HepG2 (cell line): ENCODE measurements around the gene TMEM132D. TPM values are rescaled to one million over a fixed set of nuclear protein-coding genes. Genes with fewer than 3 reads are reported as not detected.

Experiments
- ATAC-seq: fragments of 200-7000 bp; cut with Tn5 transposase; 3 replicates; pipeline ENCODE4 v1.9.1; 2020; ENCODE audit warnings: mild to moderate bottlenecking, moderate library complexity
- BruUV-seq: library from RNA; stranded (reverse); fragments of 400-500 nt; replicated peaks from 2 replicates; lab custom pipeline; 2021; lab: Mats Ljungman, UMichigan
- CTCF ChIA-PET: fragments of 300-600 bp; formaldehyde crosslinking; extraction: SDS; loops from one replicate; lab custom pipeline; 2021; ENCODE audit warnings: low total read pairs, inconsistent platforms, low intra/inter-chr PET ratio; lab: Yijun Ruan, JAX
- POLR2A ChIA-PET: fragments of 350-600 bp; sonication (Branson Sonifier 250); formaldehyde crosslinking; loops from one replicate; lab custom pipeline; 2020; ENCODE audit warnings: antibody characterized with exemption, inconsistent platforms; lab: Yijun Ruan, JAX
- DNase-seq: peaks from one replicate; pipeline ENCODE4 v3.0.0-alpha.2; 2015; ENCODE audit warnings: low spot score
- FAIRE-seq: peaks from 3 replicates; lab custom pipeline; 2011; peaks lifted over from hg19 to GRCh38; lab: Jason Lieb, UNC
- H2AFZ ChIP-seq: one replicate; pipeline ENCODE4 v1.6.1; 2011; ENCODE audit warnings: low read length, inconsistent platforms
- H3K27ac ChIP-seq: fragments of 300-600 bp; 3 replicates; pipeline ENCODE4 v1.8.0; 2011; ENCODE audit warnings: mixed run types, mild to moderate bottlenecking, mixed read lengths, low read length, inconsistent platforms; ENCODE audit not compliant: insufficient read depth; ENCODE audit errors: extremely low read length
- H3K27me3 ChIP-seq, 2 experiments: fragments of 200-600 bp in 1 of 2; 2 replicates in 1 of 2; 3 replicates in 1 of 2; pipeline versions ENCODE4 v1.6.0 to v1.8.0; 2011; ENCODE audit warnings: low read length in 2 of 2, mild to moderate bottlenecking in 2 of 2, moderate library complexity in 2 of 2, inconsistent platforms in 1 of 2; ENCODE audit not compliant: insufficient read depth in 2 of 2, control insufficient read depth in 1 of 2
- H3K36me3 ChIP-seq, 2 experiments: fragments of 200-600 bp in 1 of 2; replicated peaks in 1 of 2; 2 replicates in 1 of 2; 3 replicates in 1 of 2; pipeline versions ENCODE4 v1.5.1 to v1.8.0; 2011; ENCODE audit warnings: low read length in 2 of 2, inconsistent platforms in 1 of 2; ENCODE audit not compliant: insufficient read depth in 2 of 2, control insufficient read depth in 1 of 2
- H3K4me1 ChIP-seq: 2 replicates; pipeline ENCODE4 v1.5.1; 2012; ENCODE audit warnings: low read length, inconsistent platforms; ENCODE audit not compliant: insufficient read depth
- H3K4me2 ChIP-seq: 2 replicates; pipeline ENCODE4 v1.6.0; 2011; ENCODE audit warnings: low read depth, low read length, inconsistent platforms
- H3K4me3 ChIP-seq, 3 experiments: fragments of 200-600 bp in 1 of 3; sonication (generic), shearing (Covaris generic) in 1 of 3; replicated peaks in 1 of 3; 2 replicates each; pipeline ENCODE4 v1.5.1; 2011 to 2016; ENCODE audit warnings: low read length in 3 of 3, inconsistent platforms in 2 of 3, low read depth in 2 of 3, mild to moderate bottlenecking in 2 of 3, control low read depth in 1 of 3, mixed read lengths in 1 of 3; ENCODE audit not compliant: insufficient read depth in 1 of 3
- H3K79me2 ChIP-seq: one replicate; pipeline ENCODE4 v1.6.1; 2011; ENCODE audit warnings: low read length, inconsistent platforms; ENCODE audit not compliant: insufficient read depth
- H3K9ac ChIP-seq: 2 replicates; pipeline ENCODE4 v1.6.0; 2011; ENCODE audit warnings: mild to moderate bottlenecking, low read depth, low read length, inconsistent platforms; ENCODE audit not compliant: insufficient read depth
- H3K9me3 ChIP-seq: 2 replicates; pipeline ENCODE4 v1.5.1; 2012; ENCODE audit warnings: mild to moderate bottlenecking, low read length
- H4K20me1 ChIP-seq: 2 replicates; pipeline ENCODE4 v1.6.0; 2011; ENCODE audit warnings: inconsistent platforms, mild to moderate bottlenecking, low read length, moderate library complexity; ENCODE audit not compliant: insufficient read depth
- BCL6 ChIP-seq: IDR thresholded peaks from 2 replicates; pipeline ENCODE4 v1.6.1; 2016; ENCODE audit warnings: missing genetic modification reagents, missing compliant biosample characterization
- LCORL ChIP-seq, 2 experiments: fragments of 450-650 bp in 1 of 2; sonication (generic) in 1 of 2; formaldehyde crosslinking in 1 of 2; IDR thresholded peaks; 2 replicates each; pipeline versions ENCODE4 v1.5.0 to v1.6.1; 2017 to 2020; ENCODE audit warnings: antibody characterized with exemption in 1 of 2, missing genetic modification reagents in 1 of 2
- MAF1 ChIP-seq: sonication (generic); formaldehyde crosslinking; IDR thresholded peaks from 2 replicates; pipeline ENCODE4 v1.5.0; 2020; ENCODE audit warnings: missing genetic modification reagents, borderline replicate concordance
- WGBS: methylation state at CpG from one replicate; pipeline ENCODE4 v1.1.6; 2017; ENCODE audit warnings: low lambda C conversion rate; 5-methylcytosine and 5-hydroxymethylcytosine counted together
- in situ Hi-C: cut with HindIII; loops from 2 replicates; pipeline ENCODE4 v1.10.0; 2017; ENCODE audit warnings: low pct_unique_long_range_greater_than_20kb; ENCODE audit not compliant: extremely low pct_ligation_motif_present
- intact Hi-C: fragments of 100-400 bp; cut with micrococcal nuclease; formaldehyde crosslinking; loops from one replicate; pipeline ENCODE4 v1.10.0; 2022; ENCODE audit not compliant: unreplicated experiment
- polyA plus RNA-seq, 8 experiments: library from polyadenylated mRNA; depleted of rRNA in 3 of 8; stranded (reverse) in 7 of 8; unstranded in 1 of 8; fragments of >200 nt; fragmentation: Illumina TruSeq in 4 of 8; extraction: Trizol in 4 of 8; gene quantifications; 2 replicates each; pipeline versions ENCODE4 v1.2.1 to v1.2.3, GENCODE V29; 2011 to 2016; ENCODE audit warnings: low read depth in 4 of 8, missing spikeins in 1 of 8, mixed read lengths in 1 of 8; ENCODE audit not compliant: insufficient read depth in 1 of 8
- total RNA-seq, 5 experiments: library from RNA; depleted of rRNA; stranded (reverse); fragments of >200 nt; fragmentation: Illumina TruSeq; extraction: Trizol; gene quantifications; 2 replicates each; pipeline ENCODE4 v1.2.3, GENCODE V29; 2016; ENCODE audit warnings: low read depth in 1 of 5
- TF ChIP-seq, protein P1 (sequence below): sonication (generic); formaldehyde crosslinking; IDR thresholded peaks from 2 replicates; pipeline ENCODE4 v1.8.0; 2022; ENCODE audit warnings: missing genetic modification reagents, mild to moderate bottlenecking, moderate library complexity, borderline replicate concordance
- TF ChIP-seq, protein P2 (sequence below): sonication (generic); formaldehyde crosslinking; IDR thresholded peaks from 2 replicates; pipeline ENCODE4 v1.5.0; 2020; ENCODE audit warnings: mild to moderate bottlenecking, missing genetic modification reagents
- TF ChIP-seq, protein P3 (sequence below): sonication (generic); formaldehyde crosslinking; IDR thresholded peaks from 2 replicates; pipeline ENCODE4 v1.4.0; 2020; ENCODE audit warnings: mild to moderate bottlenecking, missing genetic modification reagents

TMEM132D gene
- total and polyA plus RNA-seq, 2 of the 13 experiments (the other 11 are each of a cell fraction or from before 2014, with no cell fraction given), result not detected

DNA sequence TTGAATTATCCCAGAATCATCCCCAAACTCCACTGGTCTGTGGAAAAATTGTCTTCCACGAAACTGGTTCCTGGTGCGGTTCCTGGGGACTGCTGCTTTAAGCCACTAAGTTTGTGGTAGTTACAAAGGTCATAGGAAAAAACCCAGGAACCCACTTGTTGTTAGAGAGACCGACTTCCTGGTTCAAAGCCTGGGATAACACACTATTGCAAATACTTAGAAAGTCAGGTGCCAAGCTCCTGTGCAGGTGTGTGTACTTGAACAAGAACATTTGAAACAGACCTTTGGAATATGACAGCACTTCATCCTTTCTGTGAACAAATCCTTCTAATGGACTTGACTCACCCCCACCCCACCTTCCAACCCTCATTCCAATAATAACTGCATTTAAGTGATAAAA lies 530.9 kb downstream of the TMEM132D start:
- peaks cover 23% of the 10 kb centered on the region for H3K9me3 ChIP-seq
- TF ChIP-seq, protein P1, sequence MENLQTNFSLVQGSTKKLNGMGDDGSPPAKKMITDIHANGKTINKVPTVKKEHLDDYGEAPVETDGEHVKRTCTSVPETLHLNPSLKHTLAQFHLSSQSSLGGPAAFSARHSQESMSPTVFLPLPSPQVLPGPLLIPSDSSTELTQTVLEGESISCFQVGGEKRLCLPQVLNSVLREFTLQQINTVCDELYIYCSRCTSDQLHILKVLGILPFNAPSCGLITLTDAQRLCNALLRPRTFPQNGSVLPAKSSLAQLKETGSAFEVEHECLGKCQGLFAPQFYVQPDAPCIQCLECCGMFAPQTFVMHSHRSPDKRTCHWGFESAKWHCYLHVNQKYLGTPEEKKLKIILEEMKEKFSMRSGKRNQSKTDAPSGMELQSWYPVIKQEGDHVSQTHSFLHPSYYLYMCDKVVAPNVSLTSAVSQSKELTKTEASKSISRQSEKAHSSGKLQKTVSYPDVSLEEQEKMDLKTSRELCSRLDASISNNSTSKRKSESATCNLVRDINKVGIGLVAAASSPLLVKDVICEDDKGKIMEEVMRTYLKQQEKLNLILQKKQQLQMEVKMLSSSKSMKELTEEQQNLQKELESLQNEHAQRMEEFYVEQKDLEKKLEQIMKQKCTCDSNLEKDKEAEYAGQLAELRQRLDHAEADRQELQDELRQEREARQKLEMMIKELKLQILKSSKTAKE (CRISPR knock-in tag), result no peak
- TF ChIP-seq BCL6 (CRISPR knock-in tag) (peak; percentile 30; the same call in 1 of the 2 replicates), MAF1 (no peak)
- TF ChIP-seq, protein P2, sequence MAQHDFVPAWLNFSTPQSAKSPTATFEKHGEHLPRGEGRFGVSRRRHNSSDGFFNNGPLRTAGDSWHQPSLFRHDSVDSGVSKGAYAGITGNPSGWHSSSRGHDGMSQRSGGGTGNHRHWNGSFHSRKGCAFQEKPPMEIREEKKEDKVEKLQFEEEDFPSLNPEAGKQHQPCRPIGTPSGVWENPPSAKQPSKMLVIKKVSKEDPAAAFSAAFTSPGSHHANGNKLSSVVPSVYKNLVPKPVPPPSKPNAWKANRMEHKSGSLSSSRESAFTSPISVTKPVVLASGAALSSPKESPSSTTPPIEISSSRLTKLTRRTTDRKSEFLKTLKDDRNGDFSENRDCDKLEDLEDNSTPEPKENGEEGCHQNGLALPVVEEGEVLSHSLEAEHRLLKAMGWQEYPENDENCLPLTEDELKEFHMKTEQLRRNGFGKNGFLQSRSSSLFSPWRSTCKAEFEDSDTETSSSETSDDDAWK (CRISPR knock-in tag), result no peak
- WGBS, result 2% methylated on average over 3 of the region's 3 CpGs
- H4K20me1 ChIP-seq, result no peaks in the 10 kb centered on the region
- intact Hi-C loops, result no loop called here
- CTCF ChIA-PET, result no interaction called here
- H3K4me1 ChIP-seq, result no peaks in the 10 kb centered on the region
- H3K27ac ChIP-seq, result no peak overlapping the region
- H3K27me3 ChIP-seq, result no peaks in the 10 kb centered on the region; a peak in 1 of 5 replicates
- no peak overlapping the region for H3K9ac ChIP-seq
- BruUV-seq, result no TSS peak
- in situ Hi-C loops, result no loop called here
- H2AFZ ChIP-seq, result no peak overlapping the region
- H3K36me3 ChIP-seq, result no peaks in the 10 kb centered on the region
- no peak for DNase-seq
- POLR2A ChIA-PET, result no interaction called here
- H3K79me2 ChIP-seq, result no peaks in the 10 kb centered on the region
- no peak for FAIRE-seq
- H3K4me2 ChIP-seq, result no peak overlapping the region
- H3K4me3 ChIP-seq, result no peak overlapping the region
- ATAC-seq, result no peak

DNA sequence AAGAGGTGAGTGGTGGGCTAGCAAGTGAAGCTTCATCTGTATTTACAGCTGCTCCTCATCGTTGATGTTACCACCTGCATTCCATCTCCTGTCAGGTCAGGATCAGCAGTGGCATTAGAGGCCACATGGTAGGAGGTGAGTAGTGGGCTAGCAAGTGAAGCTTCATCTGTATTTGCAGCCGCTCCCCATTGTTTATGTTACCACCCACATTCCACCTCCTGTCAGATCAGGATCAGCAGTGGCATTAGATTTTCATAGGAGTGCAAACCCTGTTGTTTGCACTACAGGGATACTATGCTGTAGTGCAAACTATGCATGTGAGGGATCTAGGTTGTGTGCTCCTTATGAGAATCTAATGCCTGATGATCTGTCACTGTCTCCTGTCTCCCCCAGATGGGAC lies 531.5 kb downstream of the TMEM132D start:
- Histone ChIP-seq H3K27ac (no peak overlapping the region), H3K9me3 (peaks cover 20% of the 10 kb centered on the region), H2AFZ (no peak overlapping the region), H3K4me1 (no peaks in the 10 kb centered on the region), H3K79me2 (no peaks in the 10 kb centered on the region), H3K4me3 (no peak overlapping the region), H3K27me3 (no peaks in the 10 kb centered on the region; a peak in 1 of 5 replicates), H3K36me3 (no peaks in the 10 kb centered on the region), H3K4me2 (no peak overlapping the region), H4K20me1 (no peaks in the 10 kb centered on the region), H3K9ac (no peak overlapping the region)
- no TSS peak for BruUV-seq
- no peak for DNase-seq
- TF ChIP-seq, protein P3, sequence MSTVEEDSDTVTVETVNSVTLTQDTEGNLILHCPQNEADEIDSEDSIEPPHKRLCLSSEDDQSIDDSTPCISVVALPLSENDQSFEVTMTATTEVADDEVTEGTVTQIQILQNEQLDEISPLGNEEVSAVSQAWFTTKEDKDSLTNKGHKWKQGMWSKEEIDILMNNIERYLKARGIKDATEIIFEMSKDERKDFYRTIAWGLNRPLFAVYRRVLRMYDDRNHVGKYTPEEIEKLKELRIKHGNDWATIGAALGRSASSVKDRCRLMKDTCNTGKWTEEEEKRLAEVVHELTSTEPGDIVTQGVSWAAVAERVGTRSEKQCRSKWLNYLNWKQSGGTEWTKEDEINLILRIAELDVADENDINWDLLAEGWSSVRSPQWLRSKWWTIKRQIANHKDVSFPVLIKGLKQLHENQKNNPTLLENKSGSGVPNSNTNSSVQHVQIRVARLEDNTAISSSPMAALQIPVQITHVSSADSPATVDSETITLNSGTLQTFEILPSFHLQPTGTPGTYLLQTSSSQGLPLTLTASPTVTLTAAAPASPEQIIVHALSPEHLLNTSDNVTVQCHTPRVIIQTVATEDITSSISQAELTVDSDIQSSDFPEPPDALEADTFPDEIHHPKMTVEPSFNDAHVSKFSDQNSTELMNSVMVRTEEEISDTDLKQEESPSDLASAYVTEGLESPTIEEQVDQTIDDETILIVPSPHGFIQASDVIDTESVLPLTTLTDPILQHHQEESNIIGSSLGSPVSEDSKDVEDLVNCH, result no peak
- TF ChIP-seq LCORL (IDR thresholded peaks at IDR 0.05), result no peak
- no peak for TF ChIP-seq LCORL (CRISPR knock-in tag; IDR thresholded peaks at IDR 0.05)
- in situ Hi-C loops (no loop called here), intact Hi-C loops (no loop called here)
- no peak for ATAC-seq
- ChIA-PET CTCF (no interaction called here), POLR2A (no interaction called here)
- no peak for FAIRE-seq
- WGBS, result 22% methylated on average over 2 of the region's 2 CpGs
